RWPE2 (cell line): Measurements from ENCODE around the gene SPATA19.

Experiments
- ATAC-seq: fragments of 200-7000 bp; cut with Tn5 transposase; 3 replicates; pipeline ENCODE4 v1.9.1; 2021; ENCODE audit warnings: low read depth
- DNase-seq: peaks from one replicate; pipeline ENCODE4 v3.0.0-alpha.2; 2020; ENCODE audit warnings: low spot score
- H3K27ac ChIP-seq: fragments of 450-650 bp; 2 replicates; pipeline ENCODE4 v1.5.1; 2017; ENCODE audit warnings: mild to moderate bottlenecking; ENCODE audit not compliant: poor library complexity, severe bottlenecking
- H3K27me3 ChIP-seq: fragments of 250-450 bp; sonication (Bioruptor Pico); 2 replicates; pipeline ENCODE4 v1.5.1; 2021; ENCODE audit warnings: mild to moderate bottlenecking, moderate library complexity; ENCODE audit not compliant: insufficient read depth, poor library complexity, severe bottlenecking
- H3K36me3 ChIP-seq: fragments of 250-450 bp; sonication (Bioruptor Pico); 2 replicates; pipeline ENCODE4 v1.5.1; 2020; ENCODE audit warnings: low read depth, mild to moderate bottlenecking, moderate library complexity
- H3K4me1 ChIP-seq: fragments of 250-450 bp; sonication (Bioruptor Pico); 2 replicates; pipeline ENCODE4 v1.5.1; 2021; ENCODE audit warnings: mild to moderate bottlenecking, moderate library complexity; ENCODE audit not compliant: insufficient read depth, poor library complexity, severe bottlenecking
- H3K4me3 ChIP-seq: fragments of 250-450 bp; sonication (Bioruptor Pico); 2 replicates; pipeline ENCODE4 v1.5.1; 2021; ENCODE audit warnings: mild to moderate bottlenecking, moderate library complexity; ENCODE audit not compliant: severe bottlenecking
- H3K9me3 ChIP-seq: fragments of 250-450 bp; sonication (Bioruptor Pico); 2 replicates; pipeline ENCODE4 v1.5.1; 2021; ENCODE audit warnings: mild to moderate bottlenecking, moderate library complexity; ENCODE audit not compliant: severe bottlenecking
- TF ChIP-seq, protein P1 (sequence below): fragments of 450-650 bp; IDR thresholded peaks from one replicate; pipeline ENCODE4 v1.5.1; 2017; ENCODE audit warnings: mild to moderate bottlenecking, moderate library complexity; ENCODE audit not compliant: poor library complexity, severe bottlenecking

The SPATA19 gene

DNA sequence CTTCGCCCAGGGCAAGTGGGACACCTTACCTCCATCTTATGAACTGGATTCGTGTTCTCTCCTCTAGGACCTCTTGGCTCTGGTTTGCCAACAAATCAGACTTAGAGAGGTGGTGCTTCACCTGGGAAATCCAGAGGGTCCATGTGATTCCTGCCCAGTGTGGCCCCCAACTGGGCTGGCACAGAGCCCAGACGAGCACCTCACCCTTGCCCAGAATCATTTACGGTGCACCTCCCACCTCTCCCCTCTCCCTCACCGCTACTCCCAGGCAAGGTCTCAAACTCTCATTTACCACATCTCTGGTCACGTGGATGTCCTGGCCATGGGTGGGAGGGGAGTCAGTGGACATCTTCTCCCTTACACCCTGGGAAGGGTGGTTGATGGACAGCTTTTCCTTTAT lies 1.1 kb downstream of the SPATA19 start:
- Histone ChIP-seq H3K4me3 (no peak overlapping the region), H3K27ac (no peak overlapping the region), H3K4me1 (no peaks in the 10 kb centered on the region), H3K27me3 (no peaks in the 10 kb centered on the region), H3K9me3 (no peaks in the 10 kb centered on the region), H3K36me3 (no peaks in the 10 kb centered on the region)
- TF ChIP-seq, protein P1, sequence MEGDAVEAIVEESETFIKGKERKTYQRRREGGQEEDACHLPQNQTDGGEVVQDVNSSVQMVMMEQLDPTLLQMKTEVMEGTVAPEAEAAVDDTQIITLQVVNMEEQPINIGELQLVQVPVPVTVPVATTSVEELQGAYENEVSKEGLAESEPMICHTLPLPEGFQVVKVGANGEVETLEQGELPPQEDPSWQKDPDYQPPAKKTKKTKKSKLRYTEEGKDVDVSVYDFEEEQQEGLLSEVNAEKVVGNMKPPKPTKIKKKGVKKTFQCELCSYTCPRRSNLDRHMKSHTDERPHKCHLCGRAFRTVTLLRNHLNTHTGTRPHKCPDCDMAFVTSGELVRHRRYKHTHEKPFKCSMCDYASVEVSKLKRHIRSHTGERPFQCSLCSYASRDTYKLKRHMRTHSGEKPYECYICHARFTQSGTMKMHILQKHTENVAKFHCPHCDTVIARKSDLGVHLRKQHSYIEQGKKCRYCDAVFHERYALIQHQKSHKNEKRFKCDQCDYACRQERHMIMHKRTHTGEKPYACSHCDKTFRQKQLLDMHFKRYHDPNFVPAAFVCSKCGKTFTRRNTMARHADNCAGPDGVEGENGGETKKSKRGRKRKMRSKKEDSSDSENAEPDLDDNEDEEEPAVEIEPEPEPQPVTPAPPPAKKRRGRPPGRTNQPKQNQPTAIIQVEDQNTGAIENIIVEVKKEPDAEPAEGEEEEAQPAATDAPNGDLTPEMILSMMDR: no peak
- DNase-seq: no peak
- ATAC-seq: no peak

DNA sequence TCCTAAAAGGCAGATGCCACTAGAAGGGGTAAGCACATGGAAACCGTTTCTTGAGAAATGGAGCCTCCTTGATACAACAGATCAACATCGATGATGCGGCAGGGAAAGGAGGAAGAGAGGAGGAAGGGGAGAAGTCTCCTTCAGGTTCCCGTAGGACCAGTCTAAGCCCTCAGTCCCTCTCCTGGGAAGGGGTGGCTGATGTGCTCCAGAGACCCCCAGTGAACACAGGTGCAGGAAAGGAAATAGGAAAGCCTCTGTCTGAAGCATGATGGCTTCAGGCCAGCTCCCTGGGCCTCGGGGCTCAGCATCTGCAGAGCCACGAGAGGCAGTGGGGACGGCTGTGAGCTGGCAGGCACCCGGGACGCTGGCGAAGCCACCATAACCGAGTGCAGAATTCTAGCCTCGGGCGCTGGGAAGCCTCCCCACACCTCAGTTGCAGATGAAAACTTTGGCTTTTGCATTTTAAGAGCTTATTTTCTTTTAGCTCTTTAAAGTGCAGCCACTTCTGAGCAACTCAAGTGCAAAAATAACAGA lies 1.8 kb downstream of the SPATA19 start:
- Histone ChIP-seq H3K9me3 (no peaks in the 10 kb centered on the region), H3K27me3 (no peaks in the 10 kb centered on the region), H3K4me3 (no peak overlapping the region), H3K27ac (no peak overlapping the region), H3K4me1 (no peaks in the 10 kb centered on the region), H3K36me3 (no peaks in the 10 kb centered on the region)
- TF ChIP-seq, protein P1: no peak
- ATAC-seq: no peak
- DNase-seq: no peak

DNA sequence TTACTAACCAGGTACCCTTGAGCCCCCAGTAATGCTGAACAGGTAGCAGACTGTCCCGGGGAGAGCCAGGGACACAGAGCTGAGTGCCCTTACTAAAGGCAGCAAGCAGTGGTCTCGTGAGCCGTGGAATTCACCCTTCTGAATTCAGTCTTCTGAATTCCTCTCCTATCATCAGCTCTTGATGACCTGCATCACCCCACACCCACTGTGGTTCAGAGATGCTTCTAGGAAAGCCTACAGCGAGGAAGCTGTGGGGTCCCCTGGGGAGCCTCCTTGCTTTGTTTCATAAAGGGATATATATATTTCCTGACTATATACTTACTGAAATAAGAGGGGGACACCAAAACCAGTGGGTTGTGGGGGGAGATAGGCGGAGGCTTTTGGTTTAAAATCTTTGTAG lies 2.6 kb downstream of the SPATA19 start:
- Histone ChIP-seq H3K36me3 (no peaks in the 10 kb centered on the region), H3K27ac (no peak overlapping the region), H3K9me3 (no peaks in the 10 kb centered on the region), H3K4me3 (no peak overlapping the region), H3K27me3 (no peaks in the 10 kb centered on the region), H3K4me1 (no peaks in the 10 kb centered on the region)
- TF ChIP-seq, protein P1: no peak
- no peak for DNase-seq
- ATAC-seq: no peak

DNA sequence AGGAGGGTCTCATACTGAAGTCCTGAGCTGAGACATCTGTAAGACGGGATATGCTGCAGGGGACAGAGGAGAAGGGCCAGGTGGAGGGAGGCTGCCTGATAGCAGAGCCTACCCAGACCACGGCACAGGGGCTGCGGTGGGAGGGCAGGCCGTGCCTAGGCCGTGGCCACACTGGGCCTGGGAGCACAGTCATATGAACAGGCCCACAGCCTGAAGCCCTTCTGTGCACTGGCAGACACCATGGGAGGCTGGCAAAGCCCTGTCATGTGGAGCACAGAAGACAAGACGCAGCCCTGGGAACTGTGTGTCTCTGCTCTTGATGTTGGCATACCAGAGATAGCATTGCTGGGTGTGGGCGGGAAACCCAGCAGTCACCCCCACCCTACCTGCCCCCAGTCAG lies 3.3 kb downstream of the SPATA19 start:
- TF ChIP-seq, protein P1: no peak
- Histone ChIP-seq H3K36me3 (no peaks in the 10 kb centered on the region), H3K4me3 (no peak overlapping the region), H3K27me3 (no peaks in the 10 kb centered on the region), H3K27ac (no peak overlapping the region), H3K4me1 (no peaks in the 10 kb centered on the region), H3K9me3 (no peaks in the 10 kb centered on the region)
- no peak for DNase-seq
- ATAC-seq: no peak

DNA sequence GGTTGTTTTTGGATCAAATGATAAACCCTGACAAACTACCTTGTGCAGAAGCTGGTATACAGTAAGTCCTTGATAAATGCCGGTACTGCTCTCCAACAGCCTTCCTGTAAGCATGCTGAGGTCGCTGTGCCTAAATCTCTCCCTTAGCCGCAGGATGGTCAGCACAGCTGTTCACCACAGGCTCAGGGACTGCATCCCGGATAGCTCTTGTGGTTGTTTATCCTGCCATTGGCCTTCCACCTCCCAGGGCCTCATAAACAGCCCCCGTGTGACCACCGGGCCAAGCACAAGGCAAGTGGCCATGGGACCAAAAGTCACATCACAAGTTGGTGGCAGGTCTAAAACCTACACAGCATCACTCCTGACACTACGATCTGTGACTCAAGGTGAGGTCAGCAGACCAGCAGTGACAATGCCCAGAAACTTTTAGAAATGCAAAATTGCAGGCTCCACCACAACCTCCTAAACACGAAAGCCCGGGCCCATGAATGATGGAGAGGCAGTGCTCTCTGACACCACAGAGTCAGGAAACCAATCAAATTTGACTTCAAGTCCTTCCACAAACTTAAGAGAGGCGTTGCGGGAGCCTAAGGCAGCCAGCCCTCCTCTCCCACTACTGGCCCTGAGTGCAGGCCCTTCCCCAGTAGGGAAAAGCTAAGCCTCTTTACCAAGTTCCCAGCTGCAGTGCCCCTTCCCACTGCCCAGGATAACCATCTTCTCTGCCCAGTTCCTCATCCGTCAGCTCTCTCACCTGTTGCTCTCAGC lies 3.9 kb downstream of the SPATA19 start:
- Histone ChIP-seq H3K36me3 (no peaks in the 10 kb centered on the region), H3K27me3 (no peaks in the 10 kb centered on the region), H3K27ac (no peak overlapping the region), H3K4me1 (no peaks in the 10 kb centered on the region), H3K4me3 (no peak overlapping the region), H3K9me3 (no peaks in the 10 kb centered on the region)
- TF ChIP-seq, protein P1: no peak
- DNase-seq (no peak), ATAC-seq (no peak)
